Activated CD8-positive, alpha-beta T cell treated with anti-CD3 and anti-CD28 coated beads, Interleukin-2, amount 10 ng/mL, durations not matched to agents 7 days and 5 days (primary cell): Measurements from ENCODE around the gene ELAVL1. TPM values are rescaled to one million over a fixed set of nuclear protein-coding genes. Genes with fewer than 3 reads are reported as not detected.
"Not testable (repeated sequence)": the region's sequence is repeated elsewhere in the genome, so short reads cannot be mapped to it uniquely, and the experiment has no call there.

Source experiments
- ATAC-seq: fragments of 150-1000 bp; cut with Tn5 transposase; one replicate; pipeline ENCODE4 v1.10.0; 2021; ENCODE audit warnings: moderate library complexity
- CTCF ChIA-PET: fragments of 350-600 bp; sonication (Branson Sonifier 250); formaldehyde crosslinking; loops from one replicate; lab custom pipeline; 2021; ENCODE audit warnings: antibody characterized with exemption; lab: Charles Lee
- POLR2A ChIA-PET: fragments of 350-600 bp; sonication (Branson Sonifier 250); formaldehyde crosslinking; loops from one replicate; lab custom pipeline; 2021; ENCODE audit warnings: antibody characterized with exemption; lab: Charles Lee
- DNase-seq: peaks from one replicate; pipeline ENCODE4 v3.0.0-alpha.2; 2020
- H3K27ac Mint-ChIP-seq: one replicate; pipeline ENCODE4 v1.8.0; 2021; ENCODE audit warnings: mild to moderate bottlenecking, mixed read lengths
- H3K27me3 Mint-ChIP-seq: one replicate; pipeline ENCODE4 v1.8.0; 2021; ENCODE audit warnings: low read depth, mixed read lengths
- H3K36me3 Mint-ChIP-seq: one replicate; pipeline ENCODE4 v1.8.0; 2021; ENCODE audit warnings: low read depth, mixed read lengths
- H3K4me1 Mint-ChIP-seq: one replicate; pipeline ENCODE4 v1.8.0; 2021; ENCODE audit warnings: low read depth, mixed read lengths
- H3K4me3 Mint-ChIP-seq: one replicate; pipeline ENCODE4 v1.8.0; 2021; ENCODE audit warnings: mild to moderate bottlenecking, mixed read lengths
- H3K9me3 Mint-ChIP-seq: one replicate; pipeline ENCODE4 v1.8.0; 2022; ENCODE audit warnings: mixed read lengths; ENCODE audit not compliant: insufficient read depth
- total RNA-seq, 2 experiments: library from RNA; stranded (reverse); gene quantifications; one replicate each; pipeline ENCODE4 v1.2.3, GENCODE V29; 2021

ELAVL1 gene
- total RNA-seq, 2 experiments from 2014 or later: 128 to 132 TPM

DNA sequence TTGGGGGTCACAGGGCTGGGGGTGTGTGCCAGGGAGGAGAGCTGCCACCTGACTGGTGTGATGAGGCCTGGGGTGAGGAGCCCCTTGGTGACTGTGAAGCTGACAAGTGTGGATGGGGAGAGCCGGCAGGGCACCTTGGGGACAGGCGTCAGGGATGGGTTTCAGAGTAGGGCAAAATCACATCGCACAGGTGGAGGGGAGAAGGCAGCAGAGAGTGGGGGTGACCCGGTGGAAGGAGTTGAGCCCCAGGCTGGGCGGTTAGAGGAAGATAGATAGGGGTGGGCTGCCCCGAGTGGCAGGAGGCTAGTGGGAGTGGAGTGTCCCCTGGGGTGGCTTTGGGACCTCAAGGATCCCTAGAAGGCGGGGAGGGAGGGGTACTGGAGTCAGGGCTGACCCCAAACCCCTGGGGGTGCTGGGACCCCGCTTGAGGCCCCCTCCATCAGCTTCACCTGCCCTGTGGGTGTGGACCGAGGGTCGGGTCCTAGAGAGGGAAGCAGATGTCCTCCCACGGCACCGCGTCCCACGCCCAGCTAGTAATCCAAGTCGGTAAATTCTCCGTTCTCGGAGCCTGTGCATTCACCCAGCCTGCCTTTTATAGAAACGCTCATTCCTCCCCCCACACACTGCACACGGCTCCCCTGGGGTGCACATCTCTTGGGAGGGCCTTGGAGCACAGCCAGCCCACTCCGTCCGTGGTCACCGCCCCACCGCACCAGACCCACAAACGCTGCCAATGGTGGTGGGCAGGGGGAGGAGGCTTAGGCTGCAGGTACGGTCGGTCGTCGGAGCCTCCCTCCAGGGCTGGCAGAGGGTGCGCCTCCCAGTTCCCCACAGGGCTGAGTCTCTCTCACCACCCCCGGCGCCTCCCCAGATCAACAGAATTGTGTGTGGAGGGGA lies 81.9 kb downstream of the ELAVL1 start:
- ChIA-PET POLR2A (no interaction called here), CTCF (interaction anchor here (0.7 to 0.8 kb wide), 2 partner anchors 20 to 54 kb away, joined by 3 to 4 read pairs; partner anchors contain the start of gene MAP2K7)
- DNase-seq (no peak), ATAC-seq (no peak)
- Mint-ChIP-seq H3K36me3 (peaks cover 8% of the 10 kb centered on the region), H3K4me1 (peaks cover 33% of the 10 kb centered on the region), H3K4me3 (no peak overlapping the region), H3K9me3 (no peaks in the 10 kb centered on the region), H3K27ac (peak overlapping the region; percentile 52), H3K27me3 (peaks cover 9% of the 10 kb centered on the region)

DNA sequence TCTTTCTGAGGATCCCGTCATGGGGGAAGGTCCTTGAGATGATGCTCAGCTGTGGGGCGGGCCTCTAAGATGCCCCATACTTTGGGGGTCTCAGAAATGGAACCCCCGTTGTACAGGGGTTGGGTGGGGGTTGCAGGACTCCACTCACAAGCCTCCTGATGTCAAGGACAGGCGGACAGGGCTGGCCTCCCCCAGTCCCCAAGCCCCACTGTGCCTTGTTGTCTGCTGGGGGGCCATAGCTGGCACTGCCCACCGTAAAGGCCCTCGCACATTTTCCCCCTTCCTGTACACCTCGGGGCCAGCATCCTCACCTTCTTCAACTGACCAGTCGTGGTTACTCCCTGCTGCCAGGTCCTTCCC lies 82.6 kb downstream of the ELAVL1 start:
- no peaks in the 10 kb centered on the region for H3K9me3 Mint-ChIP-seq
- peaks cover 38% of the 10 kb centered on the region for H3K4me1 Mint-ChIP-seq
- CTCF ChIA-PET: no interaction called here
- H3K36me3 Mint-ChIP-seq: peaks cover 8% of the 10 kb centered on the region
- POLR2A ChIA-PET: no interaction called here
- DNase-seq (no peak), ATAC-seq (no peak)
- no peak overlapping the region for H3K4me3 Mint-ChIP-seq
- no peak overlapping the region for H3K27ac Mint-ChIP-seq
- H3K27me3 Mint-ChIP-seq: peaks cover 14% of the 10 kb centered on the region

DNA sequence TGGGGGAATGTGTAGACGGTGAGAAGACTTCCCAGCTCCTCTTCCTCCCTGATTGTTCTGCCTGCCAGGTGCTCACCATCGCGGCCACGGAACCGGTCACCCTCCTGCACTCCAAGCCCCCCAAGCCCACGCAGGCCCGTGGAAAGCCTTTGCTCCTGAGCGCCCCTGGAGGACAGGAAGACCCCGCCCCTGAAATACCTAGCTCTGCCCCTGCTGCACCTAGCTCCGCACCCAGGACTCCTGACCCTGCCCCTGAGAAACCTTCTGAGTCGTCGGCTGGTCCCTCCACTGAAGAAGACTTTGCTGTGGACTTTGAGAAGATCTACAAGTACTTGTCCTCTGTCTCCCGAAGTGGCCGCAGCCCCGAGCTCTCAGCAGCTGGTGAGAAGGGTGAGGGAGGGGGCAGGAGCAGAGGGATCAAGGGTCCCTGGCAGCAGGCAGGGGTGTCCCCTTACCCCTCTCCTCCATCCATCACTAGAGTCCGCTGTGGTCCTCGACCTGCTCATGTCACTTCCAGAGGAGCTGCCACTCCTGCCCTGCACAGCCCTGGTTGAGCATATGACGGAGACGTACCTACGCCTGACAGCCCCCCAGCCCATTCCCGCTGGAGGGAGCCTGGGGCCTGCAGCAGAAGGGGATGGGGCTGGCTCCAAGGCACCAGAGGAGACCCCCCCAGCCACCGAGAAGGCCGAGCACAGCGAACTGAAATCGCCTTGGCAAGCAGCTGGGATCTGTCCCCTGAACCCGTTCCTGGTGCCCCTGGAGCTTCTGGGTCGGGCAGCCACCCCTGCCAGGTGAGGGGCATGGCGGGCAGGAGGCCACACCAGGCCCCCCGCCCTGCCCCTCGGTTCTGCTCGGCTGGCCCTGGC lies 83.2 kb downstream of the ELAVL1 start:
- Mint-ChIP-seq H3K36me3 (peaks cover 8% of the 10 kb centered on the region), H3K9me3 (no peaks in the 10 kb centered on the region), H3K4me3 (peak overlapping the region; percentile 38), H3K27ac (no peak overlapping the region), H3K4me1 (peaks cover 42% of the 10 kb centered on the region), H3K27me3 (peaks cover 18% of the 10 kb centered on the region)
- DNase-seq: no peak
- ChIA-PET CTCF (interaction anchor here (2.7 to 3.2 kb wide), 2 partner anchors 22 to 53 kb away, joined by 20 to 40 read pairs; partner anchors contain the start of gene TIMM44), POLR2A (no interaction called here)
- ATAC-seq: no peak

DNA sequence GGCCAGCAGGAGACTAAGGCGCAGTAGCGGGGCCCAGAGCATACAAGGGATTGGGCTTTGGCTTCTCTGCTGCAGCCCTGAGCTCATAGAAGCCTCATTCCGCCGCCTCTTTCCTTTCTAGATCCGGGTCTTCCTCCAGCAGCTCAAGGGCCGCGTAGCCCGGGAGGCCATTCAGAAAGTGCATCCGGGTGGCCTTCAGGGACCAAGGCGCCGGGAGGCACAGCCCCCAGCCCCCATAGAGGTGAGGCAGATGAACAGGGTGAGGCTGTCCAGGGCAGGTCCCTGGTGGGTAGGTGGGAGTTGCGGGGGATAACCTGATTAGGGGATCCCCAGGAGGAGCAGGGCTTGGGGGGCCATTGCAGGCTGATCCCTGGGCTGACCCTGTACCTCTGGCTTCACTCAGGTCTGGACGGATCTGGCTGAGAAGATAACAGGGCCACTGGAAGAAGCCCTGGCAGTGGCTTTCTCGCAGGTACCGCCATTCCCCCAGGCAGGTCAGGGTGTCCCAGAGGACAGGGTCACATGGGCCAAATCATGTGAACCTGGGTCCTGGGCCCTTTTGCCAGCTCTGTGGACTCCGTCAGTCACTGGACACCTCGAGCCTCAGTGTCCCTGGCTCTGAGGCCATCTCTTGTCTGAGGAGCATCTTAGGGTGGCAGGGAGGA lies 84.0 kb downstream of the ELAVL1 start:
- CTCF ChIA-PET: interaction anchor here (0.7 to 3.2 kb wide), 6 partner anchors 8 to 52 kb away, joined by 3 to 40 read pairs (median 14); partner anchors contain the start of genes MAP2K7 and TIMM44
- H3K27ac Mint-ChIP-seq: peak overlapping the region; percentile 94
- H3K27me3 Mint-ChIP-seq: peaks cover 22% of the 10 kb centered on the region
- peaks cover 10% of the 10 kb centered on the region for H3K36me3 Mint-ChIP-seq
- ATAC-seq (no peak), DNase-seq (no peak)
- peak overlapping the region; percentile 96 for H3K4me3 Mint-ChIP-seq
- H3K9me3 Mint-ChIP-seq: no peaks in the 10 kb centered on the region
- POLR2A ChIA-PET: interaction anchor here (1.0 to 2.6 kb wide), 3 partner anchors 8 to 22 kb away, joined by 3 to 17 read pairs (median 9); partner anchors contain the start of genes MAP2K7 and TIMM44
- peaks cover 44% of the 10 kb centered on the region for H3K4me1 Mint-ChIP-seq

DNA sequence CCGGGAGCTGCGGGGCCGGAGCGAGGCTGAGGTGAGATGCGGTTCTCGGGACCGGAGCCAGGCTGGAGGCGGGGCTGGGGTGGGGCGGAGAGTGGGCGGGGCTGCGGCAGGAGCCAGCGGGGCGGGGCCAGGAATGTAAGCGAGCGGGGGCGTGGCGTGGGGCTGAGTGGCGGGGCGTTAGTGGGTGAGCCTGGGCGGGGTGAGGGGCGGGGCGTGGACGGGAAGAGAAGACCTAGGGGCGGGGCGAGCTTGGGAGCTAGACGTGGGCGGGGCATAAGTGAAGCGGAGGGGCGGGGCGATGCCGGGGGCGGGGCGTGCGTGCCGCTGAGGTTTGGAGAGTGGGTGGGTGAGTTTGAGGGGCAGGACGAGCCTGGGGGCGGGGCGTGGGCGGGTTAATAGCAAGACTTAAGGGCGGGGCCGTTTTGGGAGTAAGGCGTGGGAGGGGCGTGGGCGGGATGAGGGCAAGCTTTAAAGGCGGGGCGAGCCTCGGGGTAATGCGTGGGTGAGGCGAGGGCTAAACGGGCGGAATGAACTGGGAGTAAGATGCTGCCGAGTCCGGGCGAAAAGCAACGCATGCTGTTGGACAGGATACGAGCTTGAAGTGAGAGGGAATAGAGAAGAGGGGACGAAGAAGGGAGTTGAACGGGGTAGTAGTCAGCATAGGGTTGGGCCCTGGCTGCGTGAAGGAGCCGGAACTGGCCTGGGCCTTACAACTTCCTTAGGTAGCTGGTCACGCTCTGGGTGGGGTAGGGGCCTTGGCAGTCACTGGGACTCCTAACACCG lies 84.7 kb downstream of the ELAVL1 start:
- ATAC-seq: peak; percentile 55
- CTCF ChIA-PET: interaction anchor here (0.6 to 3.2 kb wide), 11 partner anchors 8 to 352 kb away, joined by 3 to 40 read pairs (median 7); partner anchors contain the start of genes MAP2K7, TIMM44 and TRAPPC5
- Mint-ChIP-seq H3K4me3 (peak overlapping the region; percentile 96), H3K4me1 (peaks cover 45% of the 10 kb centered on the region), H3K9me3 (no peaks in the 10 kb centered on the region), H3K27me3 (peaks cover 26% of the 10 kb centered on the region), H3K36me3 (peaks cover 10% of the 10 kb centered on the region), H3K27ac (peak overlapping the region; percentile 94)
- DNase-seq: peak; percentile 100
- POLR2A ChIA-PET: interaction anchor here (1.0 to 2.6 kb wide), 8 partner anchors 8 to 292 kb away, joined by 3 to 17 read pairs (median 5); partner anchors contain the start of genes MAP2K7, PET100, TIMM44 and XAB2

DNA sequence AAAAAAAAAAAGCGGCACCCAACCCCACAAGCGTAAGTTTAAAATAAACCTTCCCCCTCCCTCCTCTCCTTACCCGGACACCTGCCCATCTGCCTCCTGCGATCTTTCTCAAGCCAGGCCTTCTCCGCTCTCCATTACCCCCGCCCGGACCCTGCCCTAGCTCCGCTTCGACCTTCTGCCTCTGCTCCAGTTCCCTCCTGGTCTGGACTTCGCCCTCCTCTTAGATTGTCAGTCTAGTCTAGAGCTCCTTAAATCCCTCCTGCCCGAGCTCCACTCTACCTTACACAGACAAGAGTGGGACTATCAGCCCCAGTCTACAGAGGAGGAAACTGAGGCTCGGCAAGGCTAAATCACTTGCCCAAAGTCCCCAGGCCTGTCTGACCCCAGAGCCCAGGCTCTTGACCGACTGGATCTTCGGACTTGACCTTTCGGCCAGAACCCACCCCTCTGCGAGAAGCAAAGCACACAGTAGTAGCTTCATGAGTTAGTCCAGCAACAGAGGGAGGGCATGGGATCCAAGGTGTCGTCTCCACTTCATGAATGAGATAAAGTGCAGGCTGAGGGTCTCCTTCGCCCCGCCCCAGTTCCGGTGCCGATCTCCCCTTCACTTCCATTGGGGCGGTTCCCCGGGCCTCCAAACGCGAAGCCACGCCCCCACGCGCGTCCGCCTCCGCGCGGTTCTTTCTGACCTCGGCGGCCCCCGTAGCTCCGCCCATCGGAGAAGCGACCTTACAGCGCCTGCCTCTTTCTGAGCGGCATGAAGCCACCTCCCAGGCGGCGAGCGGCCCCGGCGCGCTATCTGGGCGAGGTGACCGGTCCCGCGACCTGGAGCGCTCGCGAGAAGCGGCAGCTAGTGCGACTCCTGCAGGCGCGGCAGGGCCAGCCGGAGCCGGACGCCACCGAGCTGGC lies 85.6 kb downstream of the ELAVL1 start, which contains the start of gene SNAPC2:
SNAPC2 (plus strand) TSS at position 729 of the 909 bp plus-strand sequence; CDS start at position 758, 29 bp downstream.
- ChIA-PET CTCF (interaction anchor here (0.6 to 3.2 kb wide), 11 partner anchors 9 to 352 kb away, joined by 3 to 40 read pairs (median 7); partner anchors contain the start of genes MAP2K7, TIMM44 and TRAPPC5), POLR2A (interaction anchor here (0.6 to 2.6 kb wide), 9 partner anchors 8 to 291 kb away, joined by 3 to 17 read pairs (median 5); partner anchors contain the start of genes MAP2K7, PET100, TIMM44 and XAB2)
- Mint-ChIP-seq H3K27me3 (peaks cover 30% of the 10 kb centered on the region), H3K4me3 (peak within 1 kb of the TSS; percentile 96), H3K36me3 (peaks cover 10% of the 10 kb centered on the region), H3K4me1 (peaks cover 47% of the 10 kb centered on the region), H3K9me3 (no peaks in the 10 kb centered on the region), H3K27ac (peak within 1 kb of the TSS; percentile 94)
- DNase-seq: peak; percentile 98
- ATAC-seq: peak; percentile 79

DNA sequence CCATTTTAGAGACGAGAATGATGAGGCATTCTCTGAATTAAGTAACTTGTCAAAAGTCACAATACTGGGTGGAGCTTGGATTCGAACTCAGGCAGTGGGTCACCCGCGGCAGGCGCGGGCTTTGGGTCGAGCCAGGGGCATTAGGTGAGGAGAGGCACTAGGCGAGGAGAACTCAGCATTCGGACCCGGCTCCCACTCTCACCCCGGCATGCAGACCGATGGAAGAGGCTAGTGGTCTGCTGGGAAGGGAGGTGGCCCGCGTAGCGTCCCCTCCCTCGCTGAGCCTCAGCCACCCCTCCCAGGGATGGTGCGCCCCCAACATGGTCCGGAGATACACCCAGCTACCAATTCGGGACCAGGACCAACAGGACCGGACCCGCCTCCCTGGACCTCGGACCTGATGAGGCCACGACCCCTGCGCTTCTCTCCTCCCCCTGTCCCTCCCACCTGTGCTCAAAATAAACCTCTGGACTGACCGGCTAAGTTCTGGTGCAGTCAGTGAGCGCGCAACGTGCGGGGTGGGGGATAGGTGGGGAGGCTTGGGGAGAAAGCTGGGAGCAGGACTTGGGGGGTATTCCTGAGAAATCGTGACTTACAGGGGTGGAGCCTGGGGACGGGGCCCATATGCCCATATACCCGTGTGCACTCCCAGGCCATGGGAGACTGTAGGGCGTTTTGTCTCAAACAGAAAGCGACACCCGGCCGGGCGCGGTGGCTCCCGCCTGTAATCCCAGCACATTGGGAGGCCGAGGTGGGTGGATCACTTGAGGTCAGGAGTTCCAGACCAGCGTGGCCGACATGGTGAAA lies 86.6 kb downstream of the ELAVL1 start:
- ChIA-PET POLR2A (interaction anchor here (0.6 to 2.6 kb wide), 9 partner anchors 10 to 289 kb away, joined by 3 to 17 read pairs (median 6); partner anchors contain the start of genes MAP2K7 and TIMM44), CTCF (interaction anchor here (1.1 to 3.2 kb wide), 8 partner anchors 10 to 57 kb away, joined by 3 to 40 read pairs (median 9); partner anchors contain the start of genes MAP2K7 and TIMM44)
- ATAC-seq: no peak
- H3K36me3 Mint-ChIP-seq: peaks cover 10% of the 10 kb centered on the region
- H3K9me3 Mint-ChIP-seq: no peaks in the 10 kb centered on the region
- H3K4me3 Mint-ChIP-seq: peak overlapping the region; percentile 96
- H3K4me1 Mint-ChIP-seq: peaks cover 45% of the 10 kb centered on the region
- DNase-seq: no peak
- H3K27me3 Mint-ChIP-seq: peaks cover 30% of the 10 kb centered on the region
- H3K27ac Mint-ChIP-seq: no peak overlapping the region

DNA sequence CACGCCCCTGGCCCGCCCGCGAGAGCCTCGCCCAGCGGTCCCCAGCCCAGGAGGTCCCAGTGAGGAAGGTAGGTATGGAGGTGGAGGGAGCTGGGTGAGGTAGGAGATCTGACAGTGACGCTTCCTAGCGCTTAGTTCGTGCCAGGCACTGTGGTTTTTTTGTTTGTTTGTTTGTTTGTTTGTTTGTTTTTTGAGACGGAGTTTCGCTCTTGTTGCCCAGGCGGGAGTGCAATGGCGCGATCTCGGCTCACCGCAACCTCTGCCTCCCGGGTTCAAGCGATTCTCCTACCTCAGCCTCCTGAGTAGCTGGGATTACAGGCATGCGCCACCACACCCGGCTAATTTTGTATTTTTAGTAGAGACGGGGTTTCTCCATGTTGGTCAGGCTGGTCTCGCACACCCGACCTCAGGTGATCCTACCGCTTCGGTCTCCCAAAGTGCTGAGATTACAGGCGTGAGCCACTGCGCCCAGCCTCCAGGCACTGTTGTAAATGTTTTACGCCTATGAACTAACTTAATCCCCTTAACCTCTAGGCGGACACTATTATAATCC lies 87.3 kb downstream of the ELAVL1 start:
- Mint-ChIP-seq H3K4me1 (peaks cover 45% of the 10 kb centered on the region), H3K4me3 (peak overlapping the region; percentile 48), H3K27me3 (peaks cover 30% of the 10 kb centered on the region)
- H3K27ac Mint-ChIP-seq, H3K36me3 Mint-ChIP-seq, DNase-seq, H3K9me3 Mint-ChIP-seq, ATAC-seq: not testable (repeated sequence)
- CTCF ChIA-PET: interaction anchor here (0.9 to 3.3 kb wide), 7 partner anchors 11 to 66 kb away, joined by 3 to 15 read pairs (median 4); partner anchors contain the start of genes MAP2K7 and TIMM44
- POLR2A ChIA-PET: interaction anchor here (1.1 to 1.6 kb wide), 4 partner anchors 10 to 288 kb away, joined by 3 to 6 read pairs (median 4); partner anchors contain the start of genes MAP2K7 and TIMM44
